Measurements from ENCODE around the gene SLC46A2. TPM values are rescaled to one million over a fixed set of nuclear protein-coding genes. Genes with fewer than 3 reads are reported as not detected.

SLC46A2 gene
- total RNA-seq, 1 donor from 2014 or later = not detected

DNA sequence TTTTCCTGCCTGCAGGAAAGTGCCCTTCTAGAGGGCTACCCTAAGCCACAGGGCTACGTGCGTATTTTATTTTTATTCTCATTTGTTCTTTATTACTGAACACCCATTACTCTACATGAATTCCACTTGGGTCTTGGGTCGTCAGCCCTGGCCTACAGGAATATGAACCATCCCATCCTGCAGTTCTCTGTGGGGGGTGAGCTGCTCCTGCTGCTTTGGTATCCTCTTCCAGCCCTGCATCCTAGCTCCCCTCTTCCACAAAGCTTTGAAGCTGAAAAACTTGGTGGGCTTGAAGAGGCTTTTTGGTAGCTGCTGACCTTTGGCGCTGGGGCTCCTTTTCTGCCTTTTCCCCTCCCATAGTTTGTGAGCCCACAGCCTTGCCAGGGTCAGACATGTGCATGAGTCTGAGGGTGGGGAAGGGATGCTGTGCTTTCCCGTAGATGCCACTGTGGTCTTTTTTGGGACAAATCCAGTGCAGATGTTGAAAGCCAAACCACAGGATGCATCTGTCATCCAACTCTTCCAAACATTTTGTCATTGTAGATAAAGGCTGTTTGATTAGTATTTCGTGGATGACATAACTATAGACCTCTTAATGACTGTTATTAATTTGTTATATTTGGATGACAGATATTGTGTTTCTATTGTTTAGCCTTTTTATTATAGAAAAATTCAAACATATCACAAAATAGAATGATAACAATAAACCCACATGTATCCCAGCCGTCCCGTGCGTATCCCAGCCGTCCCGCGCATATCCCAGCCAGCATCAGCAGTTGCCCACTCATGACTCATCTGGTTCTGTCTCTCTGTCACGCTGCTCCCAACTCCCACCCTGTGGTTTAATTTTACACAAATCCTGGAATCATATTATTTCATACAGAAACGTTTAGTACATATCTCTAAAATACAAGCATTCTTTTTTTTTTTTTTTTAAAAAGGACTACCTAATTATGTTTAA, 43.9 kb downstream of the SLC46A2 start:
- TF ChIP-seq POLR2A (IDR thresholded peaks at IDR 0.05) (no peak), POLR2AphosphoS5 (IDR thresholded peaks at IDR 0.05; ENCODE audit: insufficient read depth in 1 of 2, low read depth in 1 of 2) (no peak)
- TF ChIP-seq, protein P1, sequence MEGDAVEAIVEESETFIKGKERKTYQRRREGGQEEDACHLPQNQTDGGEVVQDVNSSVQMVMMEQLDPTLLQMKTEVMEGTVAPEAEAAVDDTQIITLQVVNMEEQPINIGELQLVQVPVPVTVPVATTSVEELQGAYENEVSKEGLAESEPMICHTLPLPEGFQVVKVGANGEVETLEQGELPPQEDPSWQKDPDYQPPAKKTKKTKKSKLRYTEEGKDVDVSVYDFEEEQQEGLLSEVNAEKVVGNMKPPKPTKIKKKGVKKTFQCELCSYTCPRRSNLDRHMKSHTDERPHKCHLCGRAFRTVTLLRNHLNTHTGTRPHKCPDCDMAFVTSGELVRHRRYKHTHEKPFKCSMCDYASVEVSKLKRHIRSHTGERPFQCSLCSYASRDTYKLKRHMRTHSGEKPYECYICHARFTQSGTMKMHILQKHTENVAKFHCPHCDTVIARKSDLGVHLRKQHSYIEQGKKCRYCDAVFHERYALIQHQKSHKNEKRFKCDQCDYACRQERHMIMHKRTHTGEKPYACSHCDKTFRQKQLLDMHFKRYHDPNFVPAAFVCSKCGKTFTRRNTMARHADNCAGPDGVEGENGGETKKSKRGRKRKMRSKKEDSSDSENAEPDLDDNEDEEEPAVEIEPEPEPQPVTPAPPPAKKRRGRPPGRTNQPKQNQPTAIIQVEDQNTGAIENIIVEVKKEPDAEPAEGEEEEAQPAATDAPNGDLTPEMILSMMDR (IDR thresholded peaks at IDR 0.05) = no peak
- peaks cover 0 to 6% of the 10 kb centered on the region in 2 donors for H3K36me3 ChIP-seq
- no peaks in the 10 kb centered on the region for H3K9me3 ChIP-seq
- H3K27ac ChIP-seq = no peak overlapping the region
- no peak overlapping the region for H3K4me3 ChIP-seq
- no peaks in the 10 kb centered on the region for H3K4me1 ChIP-seq
- no peaks in the 10 kb centered on the region for H3K27me3 ChIP-seq
- no peak for DNase-seq (ENCODE audit: extremely low spot score in 2 of 2)
- intact Hi-C loops (cut with DNase I) = no loop called here

DNA sequence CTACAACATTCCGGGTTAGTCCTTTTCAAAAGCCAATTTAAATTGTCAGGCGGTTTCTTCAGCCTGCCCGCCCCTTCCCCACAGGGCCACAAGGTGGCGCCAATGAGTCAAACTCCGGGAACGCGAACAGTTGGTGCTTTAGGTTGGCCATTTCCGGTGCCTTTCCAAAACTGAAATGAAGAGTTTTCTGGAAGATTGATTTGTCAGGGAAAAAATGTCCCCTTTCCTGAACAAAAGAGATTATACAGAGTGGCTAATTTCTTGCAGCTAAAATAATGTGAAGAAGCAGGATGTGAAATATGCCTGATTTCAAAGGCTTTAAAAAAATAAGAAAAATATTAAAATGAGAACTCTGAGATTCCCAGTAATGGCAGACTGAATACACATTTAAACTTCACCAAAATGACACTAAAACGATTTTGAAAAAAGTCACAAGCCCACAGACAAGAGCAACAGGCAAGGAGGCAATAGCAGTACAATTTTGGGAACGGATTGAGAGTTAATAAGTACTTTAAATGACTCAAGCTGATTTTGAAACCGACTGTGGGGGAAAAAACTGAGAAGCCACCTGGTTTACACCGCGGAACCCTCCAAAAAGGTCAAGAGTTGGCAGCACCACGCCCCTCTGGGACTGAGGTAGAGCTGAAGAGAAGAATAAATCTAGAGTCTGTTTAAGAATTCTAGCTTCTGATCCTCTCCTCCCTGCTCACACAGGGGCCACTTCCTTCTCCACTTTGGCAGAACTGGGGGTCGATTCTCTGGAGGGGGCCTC, 45.7 kb downstream of the SLC46A2 start:
- Histone ChIP-seq H3K9me3 (no peaks in the 10 kb centered on the region), H3K4me3 (no peak overlapping the region), H3K27ac (no peak overlapping the region), H3K4me1 (no peaks in the 10 kb centered on the region), H3K36me3 (no peaks in the 10 kb centered on the region), H3K27me3 (no peaks in the 10 kb centered on the region)
- DNase-seq (ENCODE audit: extremely low spot score in 2 of 2) = no peak
- TF ChIP-seq, protein P1 (IDR thresholded peaks at IDR 0.05) = peak; percentile 74 to 86 (median 83)
- TF ChIP-seq POLR2AphosphoS5 (IDR thresholded peaks at IDR 0.05; ENCODE audit: insufficient read depth in 1 of 2, low read depth in 1 of 2) (peak in 1 of 2 donors; percentile 71), POLR2A (IDR thresholded peaks at IDR 0.05) (no peak)
- intact Hi-C loops (cut with DNase I) = no loop called here

DNA sequence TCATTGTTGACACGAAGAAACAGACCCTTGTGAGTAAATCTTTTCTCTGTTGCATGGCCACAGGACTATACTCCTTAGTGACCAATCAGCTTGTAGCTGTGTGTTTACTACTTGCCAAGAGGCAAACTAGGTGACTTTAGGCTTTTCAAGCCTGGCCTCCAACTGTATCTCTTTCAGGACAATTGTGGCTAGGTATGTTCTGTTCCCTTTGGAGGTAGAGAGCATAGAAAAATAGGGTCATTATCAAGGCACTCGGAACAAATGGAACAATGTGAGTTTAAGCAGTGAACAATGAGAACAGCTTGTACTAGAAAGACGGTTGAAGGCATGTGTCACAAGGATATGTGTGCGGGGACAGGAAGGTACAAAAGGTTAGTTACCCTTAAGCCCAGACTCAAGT, 48.1 kb downstream of the SLC46A2 start:
- Histone ChIP-seq H3K27ac (no peak overlapping the region), H3K9me3 (no peaks in the 10 kb centered on the region), H3K4me1 (no peaks in the 10 kb centered on the region), H3K36me3 (no peaks in the 10 kb centered on the region), H3K4me3 (no peak overlapping the region), H3K27me3 (no peaks in the 10 kb centered on the region)
- TF ChIP-seq, protein P1 (IDR thresholded peaks at IDR 0.05) = no peak
- TF ChIP-seq POLR2A (IDR thresholded peaks at IDR 0.05) = no peak
- TF ChIP-seq POLR2AphosphoS5 (IDR thresholded peaks at IDR 0.05; ENCODE audit: insufficient read depth in 1 of 2, low read depth in 1 of 2) = no peak
- intact Hi-C loops (cut with DNase I) = no loop called here
- no peak for DNase-seq (ENCODE audit: extremely low spot score in 2 of 2)

DNA sequence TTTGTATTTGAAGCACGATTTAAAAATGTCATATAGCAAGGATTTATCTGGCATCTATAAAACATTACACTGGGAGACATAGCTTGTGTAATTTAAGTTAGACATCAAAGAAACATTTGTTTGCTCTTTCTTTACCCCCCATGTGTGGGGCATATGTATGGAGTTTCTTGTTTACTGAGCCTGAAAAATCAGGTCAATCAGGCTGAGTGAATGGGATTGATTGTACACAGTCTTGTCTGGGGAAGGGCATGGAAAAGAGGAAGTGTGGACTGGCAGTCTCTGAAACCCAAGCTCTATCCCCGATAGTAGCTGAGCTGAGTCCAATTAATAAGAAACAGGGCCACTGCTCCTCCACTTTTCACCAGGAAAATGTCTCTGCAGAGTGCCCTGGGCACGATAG, 49.4 kb downstream of the SLC46A2 start:
- no peak overlapping the region for H3K4me3 ChIP-seq
- no peak for DNase-seq (ENCODE audit: extremely low spot score in 2 of 2)
- H3K27me3 ChIP-seq = no peaks in the 10 kb centered on the region
- H3K4me1 ChIP-seq = no peaks in the 10 kb centered on the region
- H3K36me3 ChIP-seq = no peaks in the 10 kb centered on the region
- TF ChIP-seq POLR2A (IDR thresholded peaks at IDR 0.05) = no peak
- TF ChIP-seq, protein P1 (IDR thresholded peaks at IDR 0.05) = no peak
- no peak for TF ChIP-seq POLR2AphosphoS5 (IDR thresholded peaks at IDR 0.05; ENCODE audit: insufficient read depth in 1 of 2, low read depth in 1 of 2)
- no peak overlapping the region for H3K27ac ChIP-seq
- intact Hi-C loops (cut with DNase I) = no loop called here
- H3K9me3 ChIP-seq = no peaks in the 10 kb centered on the region
